Stimulated activated CD4-positive, alpha-beta T cell treated with anti-CD3 and anti-CD28 coated beads, Interleukin-15, amount 100 ng/mL, for 1 hour (primary cell): ENCODE measurements around the gene ZNF599.
"Not testable (repeated sequence)": the region's sequence is repeated elsewhere in the genome, so short reads cannot be mapped to it uniquely, and the experiment has no call there.

Source experiments
- DNase-seq, 2 donors: peaks; one replicate each; pipeline ENCODE4 v3.0.0-alpha.2; 2020; ENCODE audit warnings: low read depth in 1 of 2, low spot score in 1 of 2

Gene ZNF599

DNA sequence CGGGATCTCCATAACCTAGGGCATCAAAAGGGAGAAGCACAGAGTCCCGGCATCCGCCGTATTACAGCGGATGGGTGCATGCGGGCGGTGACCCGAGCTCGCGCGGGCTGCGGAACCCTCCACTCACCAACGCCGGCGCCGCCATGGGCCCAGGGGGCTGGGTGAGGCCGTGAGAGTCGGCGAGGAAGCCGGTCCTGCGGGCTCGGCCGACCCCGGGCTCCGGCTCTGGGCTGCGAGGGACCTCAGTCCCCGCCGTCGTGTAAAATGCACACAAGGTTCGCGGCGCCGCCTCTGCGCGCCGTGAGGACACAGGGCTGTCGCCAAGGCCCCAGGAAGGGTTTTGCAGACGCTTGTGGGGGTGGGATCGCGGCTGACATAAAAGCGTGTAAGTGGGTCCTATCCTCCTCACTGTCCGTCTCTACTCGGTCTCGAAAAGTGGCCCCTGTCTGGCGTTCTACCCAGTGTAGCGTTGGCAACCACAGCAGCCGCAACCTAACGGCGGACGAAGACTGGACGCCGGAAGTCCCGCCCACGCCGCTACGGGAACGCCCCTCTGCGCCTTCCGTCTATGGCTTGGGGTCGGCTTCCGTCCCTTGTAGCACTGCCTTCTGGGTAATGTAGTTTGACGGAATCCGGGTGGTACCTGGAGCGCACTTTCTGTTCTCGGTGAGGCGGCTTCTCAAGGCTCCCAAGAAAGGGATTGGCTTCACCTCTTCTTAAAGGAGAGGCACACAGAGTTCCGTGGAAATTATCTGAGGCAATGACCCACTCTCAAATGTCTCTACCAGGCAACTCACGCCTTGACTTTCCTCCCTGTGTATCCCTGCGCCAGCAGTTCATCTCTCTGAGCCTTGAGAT lies at the start of gene ZNF599:
Gene ZNF599 (minus strand): TSS at position 519 of the 858 bp plus-strand sequence. CDS start 374 bp downstream, at position 145.
- peak; percentile 70 to 85 for DNase-seq

GRCh38 chr19:34818270-34818669 lies 45.3 kb upstream of the ZNF599 start:
- no peak for DNase-seq

- DNase-seq = no peak
Observed at GRCh38 chr19:34816708-34817107, 43.7 kb upstream of the ZNF599 start.

DNA sequence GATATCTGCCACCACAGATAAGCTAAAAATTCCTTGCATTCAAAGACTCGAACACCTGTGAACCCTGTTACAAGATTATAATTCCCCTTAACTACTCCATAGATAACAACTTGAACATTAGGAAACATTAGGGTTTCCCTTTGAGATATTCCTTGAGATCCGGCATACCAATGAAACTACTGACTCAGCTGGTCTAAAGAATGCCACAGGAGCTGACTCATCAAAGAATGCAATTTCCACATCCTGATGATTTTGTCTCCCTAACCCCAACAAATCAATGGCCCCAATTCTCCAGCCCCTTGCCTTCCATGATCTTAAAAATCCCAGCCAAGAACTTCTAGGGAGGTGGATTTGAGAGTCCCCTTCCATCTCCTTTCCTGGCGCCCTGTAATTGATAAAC lies 35.6 kb upstream of the ZNF599 start:
- DNase-seq = no peak

DNA sequence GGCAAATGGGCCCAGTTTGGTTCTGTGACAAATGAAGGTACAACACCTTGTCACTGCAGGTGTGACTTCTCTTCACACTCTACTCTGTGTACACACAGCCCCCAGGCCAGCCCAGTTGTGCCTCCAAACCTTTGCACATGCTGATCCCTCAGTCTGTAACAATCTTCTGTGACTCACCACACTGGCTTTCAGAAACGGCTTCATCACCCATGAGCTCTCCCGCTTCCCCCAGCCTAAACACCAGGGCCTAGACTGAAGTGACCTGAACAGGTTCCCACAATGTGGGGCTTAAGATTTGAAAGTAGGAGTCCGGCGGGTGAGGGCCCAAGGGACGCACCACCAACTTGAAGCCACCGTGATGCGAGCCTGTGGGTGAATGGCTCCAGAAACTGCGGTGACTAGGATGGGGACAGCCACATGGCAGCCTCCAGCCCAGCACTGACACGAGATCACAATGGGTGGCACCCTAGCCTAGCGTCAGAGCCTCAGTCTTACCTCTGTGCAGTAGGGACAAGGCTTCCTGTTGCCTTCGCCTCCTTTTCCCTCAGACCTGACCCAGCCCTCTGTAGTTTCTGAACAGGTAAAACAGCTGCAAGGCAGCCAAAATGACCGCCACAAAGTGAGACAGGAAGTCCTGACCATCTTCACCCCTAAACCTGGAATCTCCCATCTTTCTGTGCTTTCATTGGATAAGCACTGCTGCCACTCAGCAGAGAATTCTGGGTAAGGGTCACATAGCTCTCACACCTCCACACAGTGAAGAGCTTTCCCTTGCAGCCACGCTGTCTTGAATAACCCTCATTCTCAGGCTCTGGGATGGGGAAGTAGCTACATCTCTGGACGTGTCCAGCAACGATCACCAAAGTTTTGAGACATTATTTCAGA lies 34.2 kb upstream of the ZNF599 start:
- DNase-seq = no peak

GRCh38 chr19:34804115-34804514 lies 31.1 kb upstream of the ZNF599 start:
- DNase-seq = no peak

- not testable (repeated sequence) for DNase-seq
Observed at GRCh38 chr19:34796953-34797352, 23.9 kb upstream of the ZNF599 start.

GRCh38 chr19:34794066-34794960 lies 21.3 kb upstream of the ZNF599 start:
- DNase-seq = no peak

DNA sequence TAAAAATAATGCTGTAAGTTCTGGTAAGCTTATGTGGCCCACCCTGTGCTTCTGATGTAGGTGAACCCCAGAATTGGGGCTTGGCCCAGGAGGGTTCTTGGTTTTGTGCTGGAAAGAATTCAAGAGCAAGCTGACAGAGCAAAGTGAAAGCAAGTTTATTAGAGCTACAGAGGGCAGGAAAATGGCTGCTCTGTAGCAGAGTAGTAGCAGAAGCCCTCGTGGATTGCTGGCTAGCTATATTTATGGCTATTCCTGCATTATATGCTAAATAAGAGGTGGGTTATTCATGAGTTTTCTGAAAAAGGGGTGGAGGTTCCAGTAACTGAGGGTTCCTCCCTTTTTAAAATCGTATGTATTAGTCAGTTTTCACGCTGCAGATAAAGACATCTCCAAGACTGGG lies 20.6 kb upstream of the ZNF599 start:
- DNase-seq = no peak

GRCh38 chr19:34788074-34788473 lies 15.1 kb upstream of the ZNF599 start:
- no peak for DNase-seq

GRCh38 chr19:34787059-34787824 lies 14.2 kb upstream of the ZNF599 start:
- DNase-seq = no peak

DNA sequence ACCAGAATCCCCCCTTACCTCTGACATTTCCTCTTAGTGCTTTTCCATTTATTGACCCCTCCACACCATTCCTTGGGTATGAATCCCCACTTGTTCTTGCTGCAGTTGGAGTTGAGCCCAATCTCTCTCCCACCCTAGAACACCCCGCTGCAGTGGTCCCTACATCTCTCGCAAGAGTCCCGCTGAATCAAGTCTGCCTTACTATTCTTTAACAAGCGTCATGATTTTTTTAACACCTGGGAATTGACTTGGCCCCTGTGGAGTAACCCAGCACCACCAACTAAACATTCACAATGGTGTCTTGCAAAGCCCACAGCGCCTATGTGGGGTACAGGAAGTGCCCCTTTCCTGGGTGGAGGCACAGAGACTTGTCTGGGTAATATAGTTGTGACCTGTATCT lies 13.2 kb upstream of the ZNF599 start:
- DNase-seq = no peak

GRCh38 chr19:34779652-34780051 lies 6.6 kb upstream of the ZNF599 start:
- no peak for DNase-seq

DNA sequence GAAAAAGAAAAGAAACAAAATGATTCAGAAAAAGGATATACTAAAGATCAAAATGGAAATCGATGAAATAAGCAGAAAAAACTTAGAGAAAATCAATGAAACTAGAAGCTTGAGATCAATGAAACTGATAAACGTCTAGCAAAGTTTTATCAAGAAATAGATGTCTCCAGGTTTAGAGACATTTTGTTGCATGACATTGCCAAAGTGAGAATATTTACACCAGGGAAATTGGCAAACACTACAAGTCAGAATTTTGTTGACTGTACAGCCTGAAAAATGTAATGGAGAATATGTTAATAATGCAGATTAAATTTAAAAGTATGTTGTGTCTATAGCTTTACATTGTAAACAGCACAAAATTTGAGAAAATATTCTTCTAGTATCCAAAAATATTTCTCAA lies 5.3 kb upstream of the ZNF599 start:
- no peak for DNase-seq

- DNase-seq = no peak
Observed at GRCh38 chr19:34774857-34775256, 1.8 kb upstream of the ZNF599 start.

DNA sequence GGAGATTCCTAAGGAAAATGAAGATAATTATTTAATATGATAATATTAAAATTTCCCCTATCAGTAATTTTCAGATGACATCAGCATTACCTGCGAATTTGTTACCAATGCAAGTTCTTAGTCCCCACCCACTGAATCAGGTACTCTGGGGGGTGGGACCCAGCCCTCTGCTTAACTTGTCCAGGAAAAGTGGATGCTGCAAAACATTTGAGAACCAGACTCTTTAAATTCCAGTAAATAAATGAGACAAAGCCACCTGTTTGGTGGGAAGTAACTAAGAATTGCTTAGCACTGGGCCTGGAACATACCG lies 495 bp upstream of the ZNF599 start:
- DNase-seq = no peak

DNA sequence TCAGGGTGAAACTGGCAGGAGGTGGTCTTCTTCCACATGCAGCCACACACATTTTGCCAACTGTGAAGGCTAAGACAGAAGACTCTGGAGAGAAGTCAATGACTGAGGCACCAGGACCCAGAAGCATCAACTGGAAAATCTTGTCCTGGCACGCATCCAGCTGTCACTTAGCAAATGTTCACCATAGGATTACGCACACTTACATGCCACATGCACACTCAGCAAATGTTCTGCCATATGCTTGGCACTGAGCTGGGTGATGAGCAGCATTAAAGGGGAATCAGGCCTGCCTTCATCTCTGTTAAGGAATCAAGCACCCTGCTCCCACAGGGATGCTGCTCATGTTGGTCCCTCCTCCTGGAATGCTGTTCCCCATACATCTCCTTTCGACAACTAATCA lies 5.1 kb downstream of the ZNF599 start:
- no peak for DNase-seq

DNA sequence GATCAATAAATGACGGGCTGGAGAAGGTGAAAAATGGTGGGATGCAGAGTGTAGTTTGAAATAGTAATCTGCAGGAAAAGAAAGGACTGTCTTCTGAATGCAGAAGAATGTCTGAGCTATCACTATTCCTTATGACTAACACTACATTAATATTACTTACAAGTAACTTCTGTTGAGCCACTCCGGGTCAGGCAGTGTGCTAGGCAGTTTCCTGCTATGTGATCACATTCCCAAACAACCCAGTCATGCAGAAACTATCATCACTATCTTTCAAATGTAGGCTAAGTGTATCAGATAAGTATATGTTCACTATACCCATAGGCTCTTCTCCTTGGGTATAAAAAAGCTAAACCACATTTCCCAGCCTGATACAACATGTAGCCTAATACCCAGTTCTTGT lies 6.6 kb downstream of the ZNF599 start:
- no peak for DNase-seq

DNA sequence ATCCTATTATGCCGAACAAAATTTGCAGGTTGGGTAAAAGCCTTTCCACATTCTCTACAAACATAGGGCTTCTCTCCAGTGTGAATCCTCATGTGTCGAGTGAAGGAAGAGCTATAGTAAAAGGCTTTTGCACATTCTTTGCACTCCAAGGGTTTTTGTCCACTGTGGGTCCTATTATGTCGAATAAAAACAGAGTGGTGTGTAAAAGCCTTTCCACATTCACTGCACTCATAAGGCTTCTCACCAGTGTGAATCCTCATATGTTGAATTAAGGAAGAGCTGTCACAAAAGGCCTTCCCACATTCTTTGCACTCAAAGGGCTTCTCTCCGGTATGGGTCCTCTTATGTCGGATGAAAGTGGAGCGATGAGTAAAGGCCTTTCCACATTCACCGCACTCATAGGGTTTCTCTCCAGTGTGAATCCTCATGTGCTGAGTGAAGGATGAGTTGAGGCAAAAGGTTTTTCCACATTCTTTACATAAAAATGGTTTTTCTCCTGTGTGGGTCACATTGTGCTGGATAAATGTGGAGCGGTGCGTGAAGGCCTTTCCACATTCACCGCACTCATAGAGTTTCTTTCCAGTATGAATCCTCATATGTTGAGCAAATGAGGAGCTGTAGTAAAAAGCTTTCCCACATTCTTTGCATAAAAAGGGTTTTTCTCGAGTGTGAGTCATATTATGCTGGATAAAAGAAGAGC lies 13.6 kb downstream of the ZNF599 start:
- DNase-seq = no peak

- no peak for DNase-seq
Observed at GRCh38 chr19:34757441-34757840, 15.6 kb downstream of the ZNF599 start.
